Measurements from ENCODE around the gene MLPH.

Gene MLPH

GRCh38 chr2:237512774-237513466, 25.9 kb downstream of the MLPH start:
- ChIA-PET POLR2A (ENCODE audit: low non-redundant PET) (no interaction called here), CTCF (interaction anchor here (0.5 to 2.6 kb wide), 36 partner anchors 9 to 1243 kb away, joined by 3 to 112 read pairs (median 3); partner anchors contain the start of gene COPS8)
- DNase-seq (ENCODE audit: low spot score): peak; percentile 86
- TF ChIP-seq CTCF (conservative IDR thresholded peaks at IDR 0.05; ENCODE audit: low read depth): peak; percentile 86
- peak overlapping the region; percentile 43; the same call in 1 of the 2 replicates for H3K27ac ChIP-seq

- TF ChIP-seq CTCF (conservative IDR thresholded peaks at IDR 0.05; ENCODE audit: low read depth): no peak
- 0 out of 2 replicates have a peak overlapping the region, but pooled peaks have one; percentile 43 for H3K27ac ChIP-seq
- CTCF ChIA-PET: interaction anchor here (0.9 to 2.6 kb wide), 4 partner anchors 60 to 391 kb away, joined by 3 to 112 read pairs (median 4); no protein-coding TSS in a partner anchor
- no peak for DNase-seq (ENCODE audit: low spot score)
- POLR2A ChIA-PET (ENCODE audit: low non-redundant PET): no interaction called here
These were observed 26.6 kb downstream of the MLPH start for GRCh38 chr2:237513693-237514092.

- H3K27ac ChIP-seq: no peak overlapping the region
- ChIA-PET POLR2A (ENCODE audit: low non-redundant PET) (no interaction called here), CTCF (interaction anchor here (2.5 kb wide), 1 partner anchor 58 kb away, joined by 21 read pairs; no protein-coding TSS in a partner anchor)
- no peak for DNase-seq (ENCODE audit: low spot score)
- TF ChIP-seq CTCF (conservative IDR thresholded peaks at IDR 0.05; ENCODE audit: low read depth): no peak
These were observed 27.6 kb downstream of the MLPH start for GRCh38 chr2:237514474-237515130.

DNA sequence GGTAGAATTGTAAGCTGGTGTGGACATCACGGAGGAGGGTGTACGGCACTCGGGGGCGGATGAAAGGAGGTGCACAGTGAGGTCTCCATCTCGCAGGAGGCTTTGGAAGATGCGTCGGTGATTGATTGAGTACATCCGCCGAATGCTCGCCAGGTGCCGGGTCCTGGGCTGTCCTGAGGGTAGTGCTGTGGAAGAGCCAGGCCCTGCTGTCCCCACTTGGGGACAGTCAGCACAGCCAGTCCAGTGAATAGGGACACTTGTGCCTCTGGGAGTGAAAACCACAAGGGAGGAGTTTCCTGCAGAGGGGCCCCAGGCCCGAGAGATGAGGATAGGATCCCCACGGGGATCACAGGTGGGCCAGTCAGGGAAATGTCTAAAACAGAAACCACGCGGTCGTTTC, 28.1 kb downstream of the MLPH start:
- no peak for TF ChIP-seq CTCF (conservative IDR thresholded peaks at IDR 0.05; ENCODE audit: low read depth)
- CTCF ChIA-PET: interaction anchor here (2.5 kb wide), 1 partner anchor 57 kb away, joined by 21 read pairs; no protein-coding TSS in a partner anchor
- no peak overlapping the region for H3K27ac ChIP-seq
- POLR2A ChIA-PET (ENCODE audit: low non-redundant PET): no interaction called here
- no peak for DNase-seq (ENCODE audit: low spot score)

GRCh38 chr2:237515621-237516275, 28.7 kb downstream of the MLPH start:
- POLR2A ChIA-PET (ENCODE audit: low non-redundant PET): no interaction called here
- DNase-seq (ENCODE audit: low spot score): no peak
- CTCF ChIA-PET: interaction anchor here (2.5 kb wide), 1 partner anchor 56 kb away, joined by 21 read pairs; no protein-coding TSS in a partner anchor
- TF ChIP-seq CTCF (conservative IDR thresholded peaks at IDR 0.05; ENCODE audit: low read depth): no peak
- no peak overlapping the region for H3K27ac ChIP-seq

DNA sequence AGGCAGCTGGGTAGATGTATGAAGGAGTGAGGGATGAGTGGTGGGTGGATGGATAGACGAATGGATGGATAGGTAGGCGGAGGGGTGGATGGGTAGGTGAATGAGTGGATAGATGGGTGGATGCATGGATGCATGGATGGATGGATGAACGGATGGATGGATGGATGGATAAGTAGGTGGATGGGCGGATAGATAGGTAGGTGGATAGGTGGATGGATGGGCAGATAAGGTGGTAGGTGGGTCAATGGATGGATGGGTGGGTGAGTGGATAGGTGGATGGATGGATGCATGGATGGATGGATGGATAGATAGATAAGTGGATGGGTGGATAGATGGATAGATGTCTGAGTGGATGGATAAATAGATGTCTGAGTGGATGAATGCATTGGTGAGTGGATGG, 30.1 kb downstream of the MLPH start:
- no peak overlapping the region for H3K27ac ChIP-seq
- POLR2A ChIA-PET (ENCODE audit: low non-redundant PET): no interaction called here
- CTCF ChIA-PET: interaction anchor here (1.1 kb wide), 1 partner anchor 95 kb away, joined by 3 read pairs; no protein-coding TSS in a partner anchor
- no peak for DNase-seq (ENCODE audit: low spot score)
- no peak for TF ChIP-seq CTCF (conservative IDR thresholded peaks at IDR 0.05; ENCODE audit: low read depth)

Data from RWPE1 (cell line).